HepG2 (cell line): Measurements from ENCODE around the gene JAZF1. TPM values are rescaled to one million over a fixed set of nuclear protein-coding genes. Genes with fewer than 3 reads are reported as not detected.

Experiments
- ATAC-seq: fragments of 200-7000 bp; cut with Tn5 transposase; 3 replicates; pipeline ENCODE4 v1.9.1; 2020; ENCODE audit warnings: mild to moderate bottlenecking, moderate library complexity
- BruUV-seq: library from RNA; stranded (reverse); fragments of 400-500 nt; replicated peaks from 2 replicates; lab custom pipeline; 2021; lab: Mats Ljungman, UMichigan
- CTCF ChIA-PET: fragments of 300-600 bp; formaldehyde crosslinking; extraction: SDS; loops from one replicate; lab custom pipeline; 2021; ENCODE audit warnings: low total read pairs, inconsistent platforms, low intra/inter-chr PET ratio; lab: Yijun Ruan, JAX
- POLR2A ChIA-PET: fragments of 350-600 bp; sonication (Branson Sonifier 250); formaldehyde crosslinking; loops from one replicate; lab custom pipeline; 2020; ENCODE audit warnings: antibody characterized with exemption, inconsistent platforms; lab: Yijun Ruan, JAX
- DNase-seq: peaks from one replicate; pipeline ENCODE4 v3.0.0-alpha.2; 2015; ENCODE audit warnings: low spot score
- FAIRE-seq: peaks from 3 replicates; lab custom pipeline; 2011; peaks lifted over from hg19 to GRCh38; lab: Jason Lieb, UNC
- H2AFZ ChIP-seq: one replicate; pipeline ENCODE4 v1.6.1; 2011; ENCODE audit warnings: low read length, inconsistent platforms
- H3K27ac ChIP-seq: fragments of 300-600 bp; 3 replicates; pipeline ENCODE4 v1.8.0; 2011; ENCODE audit warnings: mixed run types, mild to moderate bottlenecking, mixed read lengths, low read length, inconsistent platforms; ENCODE audit not compliant: insufficient read depth; ENCODE audit errors: extremely low read length
- H3K27me3 ChIP-seq, 2 experiments: fragments of 200-600 bp in 1 of 2; 2 replicates in 1 of 2; 3 replicates in 1 of 2; pipeline versions ENCODE4 v1.6.0 to v1.8.0; 2011; ENCODE audit warnings: low read length in 2 of 2, mild to moderate bottlenecking in 2 of 2, moderate library complexity in 2 of 2, inconsistent platforms in 1 of 2; ENCODE audit not compliant: insufficient read depth in 2 of 2, control insufficient read depth in 1 of 2
- H3K36me3 ChIP-seq, 2 experiments: fragments of 200-600 bp in 1 of 2; replicated peaks in 1 of 2; 2 replicates in 1 of 2; 3 replicates in 1 of 2; pipeline versions ENCODE4 v1.5.1 to v1.8.0; 2011; ENCODE audit warnings: low read length in 2 of 2, inconsistent platforms in 1 of 2; ENCODE audit not compliant: insufficient read depth in 2 of 2, control insufficient read depth in 1 of 2
- H3K4me1 ChIP-seq: 2 replicates; pipeline ENCODE4 v1.5.1; 2012; ENCODE audit warnings: low read length, inconsistent platforms; ENCODE audit not compliant: insufficient read depth
- H3K4me2 ChIP-seq: 2 replicates; pipeline ENCODE4 v1.6.0; 2011; ENCODE audit warnings: low read depth, low read length, inconsistent platforms
- H3K4me3 ChIP-seq, 3 experiments: fragments of 200-600 bp in 1 of 3; sonication (generic), shearing (Covaris generic) in 1 of 3; replicated peaks in 1 of 3; 2 replicates each; pipeline ENCODE4 v1.5.1; 2011 to 2016; ENCODE audit warnings: low read length in 3 of 3, inconsistent platforms in 2 of 3, low read depth in 2 of 3, mild to moderate bottlenecking in 2 of 3, control low read depth in 1 of 3, mixed read lengths in 1 of 3; ENCODE audit not compliant: insufficient read depth in 1 of 3
- H3K79me2 ChIP-seq: one replicate; pipeline ENCODE4 v1.6.1; 2011; ENCODE audit warnings: low read length, inconsistent platforms; ENCODE audit not compliant: insufficient read depth
- H3K9ac ChIP-seq: 2 replicates; pipeline ENCODE4 v1.6.0; 2011; ENCODE audit warnings: mild to moderate bottlenecking, low read depth, low read length, inconsistent platforms; ENCODE audit not compliant: insufficient read depth
- H3K9me3 ChIP-seq: 2 replicates; pipeline ENCODE4 v1.5.1; 2012; ENCODE audit warnings: mild to moderate bottlenecking, low read length
- H4K20me1 ChIP-seq: 2 replicates; pipeline ENCODE4 v1.6.0; 2011; ENCODE audit warnings: inconsistent platforms, mild to moderate bottlenecking, low read length, moderate library complexity; ENCODE audit not compliant: insufficient read depth
- ATF5 ChIP-seq: sonication (generic); formaldehyde crosslinking; IDR thresholded peaks from 2 replicates; pipeline ENCODE4 v1.4.0; 2020; ENCODE audit warnings: mild to moderate bottlenecking, low read depth, missing genetic modification reagents
- ERF ChIP-seq: IDR thresholded peaks from 2 replicates; pipeline ENCODE4 v1.6.1; 2018; ENCODE audit warnings: missing biosample characterization, missing genetic modification reagents
- GZF1 ChIP-seq: sonication (generic); formaldehyde crosslinking; IDR thresholded peaks from 2 replicates; pipeline ENCODE4 v1.5.1; 2020; ENCODE audit warnings: mild to moderate bottlenecking, missing genetic modification reagents
- HOXA5 ChIP-seq: sonication (generic); formaldehyde crosslinking; IDR thresholded peaks from 2 replicates; pipeline ENCODE4 v1.4.0; 2020; ENCODE audit warnings: missing genetic modification reagents
- NCOA5 ChIP-seq: sonication (generic); formaldehyde crosslinking; IDR thresholded peaks from 2 replicates; pipeline ENCODE4 v1.4.0; 2020; ENCODE audit warnings: missing genetic modification reagents
- POLR2A ChIP-seq, 2 experiments: IDR thresholded peaks; 2 replicates each; pipeline ENCODE4 v1.6.1; 2011; ENCODE audit warnings: low read depth in 2 of 2, low read length in 2 of 2, mild to moderate bottlenecking in 1 of 2, moderate library complexity in 1 of 2; ENCODE audit not compliant: insufficient read depth in 1 of 2
- RBM39 ChIP-seq: fragments of 200-400 bp; formaldehyde crosslinking; IDR thresholded peaks from one replicate; pipeline ENCODE4 v1.6.1; 2018; ENCODE audit warnings: antibody characterized with exemption, mild to moderate bottlenecking, low read depth, low read length; ENCODE audit not compliant: poor library complexity, severe bottlenecking
- SOX13 ChIP-seq, 3 experiments: fragments of 450-650 bp in 1 of 3; sonication (generic) in 1 of 3; formaldehyde crosslinking in 1 of 3; IDR thresholded peaks in 2 of 3; conservative IDR thresholded peaks in 1 of 3; 2 replicates each; pipeline versions ENCODE4 v1.5.0 to v1.6.1; 2016 to 2020; ENCODE audit warnings: antibody characterized with exemption in 1 of 3, mild to moderate bottlenecking in 1 of 3, missing compliant biosample characterization in 1 of 3, missing genetic modification reagents in 1 of 3, moderate library complexity in 1 of 3
- SP5 ChIP-seq: IDR thresholded peaks from 2 replicates; pipeline ENCODE4 v1.6.1; 2016; ENCODE audit warnings: low read depth, borderline replicate concordance
- TEF ChIP-seq: sonication (generic); formaldehyde crosslinking; IDR thresholded peaks from 2 replicates; pipeline ENCODE4 v1.5.0; 2020; ENCODE audit warnings: missing genetic modification reagents
- ZGPAT ChIP-seq: IDR thresholded peaks from 2 replicates; pipeline ENCODE4 v1.6.1; 2016; ENCODE audit warnings: mild to moderate bottlenecking
- ZNF879 ChIP-seq: sonication (generic); formaldehyde crosslinking; IDR thresholded peaks from 2 replicates; pipeline ENCODE4 v1.8.1; 2023; ENCODE audit warnings: missing genetic modification reagents
- WGBS: methylation state at CpG from one replicate; pipeline ENCODE4 v1.1.6; 2017; ENCODE audit warnings: low lambda C conversion rate; 5-methylcytosine and 5-hydroxymethylcytosine counted together
- in situ Hi-C: cut with HindIII; loops from 2 replicates; pipeline ENCODE4 v1.10.0; 2017; ENCODE audit warnings: low pct_unique_long_range_greater_than_20kb; ENCODE audit not compliant: extremely low pct_ligation_motif_present
- intact Hi-C: fragments of 100-400 bp; cut with micrococcal nuclease; formaldehyde crosslinking; loops from one replicate; pipeline ENCODE4 v1.10.0; 2022; ENCODE audit not compliant: unreplicated experiment
- polyA plus RNA-seq, 8 experiments: library from polyadenylated mRNA; depleted of rRNA in 3 of 8; stranded (reverse) in 7 of 8; unstranded in 1 of 8; fragments of >200 nt; fragmentation: Illumina TruSeq in 4 of 8; extraction: Trizol in 4 of 8; gene quantifications; 2 replicates each; pipeline versions ENCODE4 v1.2.1 to v1.2.3, GENCODE V29; 2011 to 2016; ENCODE audit warnings: low read depth in 4 of 8, missing spikeins in 1 of 8, mixed read lengths in 1 of 8; ENCODE audit not compliant: insufficient read depth in 1 of 8
- total RNA-seq, 5 experiments: library from RNA; depleted of rRNA; stranded (reverse); fragments of >200 nt; fragmentation: Illumina TruSeq; extraction: Trizol; gene quantifications; 2 replicates each; pipeline ENCODE4 v1.2.3, GENCODE V29; 2016; ENCODE audit warnings: low read depth in 1 of 5
- TF ChIP-seq, protein P1 (sequence below): sonication (generic); formaldehyde crosslinking; IDR thresholded peaks from 2 replicates; pipeline ENCODE4 v1.4.0; 2020; ENCODE audit warnings: missing genetic modification reagents
- TF ChIP-seq, protein P2 (sequence below): IDR thresholded peaks from 2 replicates; pipeline ENCODE4 v1.6.1; 2016; ENCODE audit warnings: missing compliant biosample characterization, missing genetic modification reagents, borderline replicate concordance
- TF ChIP-seq, protein P3 (sequence below): sonication (generic); formaldehyde crosslinking; IDR thresholded peaks from 2 replicates; pipeline ENCODE4 v1.9.0; 2021; ENCODE audit warnings: missing genetic modification reagents, mild to moderate bottlenecking, borderline replicate concordance

Gene JAZF1
- total and polyA plus RNA-seq, 2 of the 13 experiments (the other 11 are each of a cell fraction or from before 2014, with no cell fraction given), result not detected

DNA sequence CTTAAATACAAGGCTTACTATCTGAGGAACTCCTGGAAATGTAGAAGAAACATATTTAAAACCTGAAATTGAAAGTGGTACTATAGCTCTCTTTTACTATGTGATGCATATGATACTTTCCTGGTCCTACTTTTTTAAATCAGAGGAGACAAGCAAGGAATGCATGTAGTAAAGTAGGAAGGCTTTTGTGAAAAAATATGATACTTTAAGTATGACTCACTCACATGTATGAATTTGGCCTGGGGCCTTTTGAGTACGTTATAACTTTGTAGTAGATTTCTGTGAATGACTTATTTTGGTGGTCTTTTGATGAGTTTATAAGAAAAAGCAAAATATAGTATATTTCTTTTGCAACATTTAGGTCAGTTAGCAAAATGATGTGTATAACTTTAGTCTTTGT lies 386.8 kb downstream of the JAZF1 start:
- TF ChIP-seq, protein P1, sequence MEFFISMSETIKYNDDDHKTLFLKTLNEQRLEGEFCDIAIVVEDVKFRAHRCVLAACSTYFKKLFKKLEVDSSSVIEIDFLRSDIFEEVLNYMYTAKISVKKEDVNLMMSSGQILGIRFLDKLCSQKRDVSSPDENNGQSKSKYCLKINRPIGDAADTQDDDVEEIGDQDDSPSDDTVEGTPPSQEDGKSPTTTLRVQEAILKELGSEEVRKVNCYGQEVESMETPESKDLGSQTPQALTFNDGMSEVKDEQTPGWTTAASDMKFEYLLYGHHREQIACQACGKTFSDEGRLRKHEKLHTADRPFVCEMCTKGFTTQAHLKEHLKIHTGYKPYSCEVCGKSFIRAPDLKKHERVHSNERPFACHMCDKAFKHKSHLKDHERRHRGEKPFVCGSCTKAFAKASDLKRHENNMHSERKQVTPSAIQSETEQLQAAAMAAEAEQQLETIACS, result no peak
- no peak for TF ChIP-seq NCOA5 (CRISPR knock-in tag)
- no peak for TF ChIP-seq SP5 (CRISPR knock-in tag)
- no peak for TF ChIP-seq POLR2A (IDR thresholded peaks at IDR 0.05; ENCODE audit: insufficient read depth in 1 of 2, low read depth in 2 of 2, low read length in 2 of 2)
- TF ChIP-seq RBM39, result no peak
- TF ChIP-seq, protein P2, sequence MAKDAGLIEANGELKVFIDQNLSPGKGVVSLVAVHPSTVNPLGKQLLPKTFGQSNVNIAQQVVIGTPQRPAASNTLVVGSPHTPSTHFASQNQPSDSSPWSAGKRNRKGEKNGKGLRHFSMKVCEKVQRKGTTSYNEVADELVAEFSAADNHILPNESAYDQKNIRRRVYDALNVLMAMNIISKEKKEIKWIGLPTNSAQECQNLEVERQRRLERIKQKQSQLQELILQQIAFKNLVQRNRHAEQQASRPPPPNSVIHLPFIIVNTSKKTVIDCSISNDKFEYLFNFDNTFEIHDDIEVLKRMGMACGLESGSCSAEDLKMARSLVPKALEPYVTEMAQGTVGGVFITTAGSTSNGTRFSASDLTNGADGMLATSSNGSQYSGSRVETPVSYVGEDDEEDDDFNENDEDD (CRISPR knock-in tag), result no peak
- TF ChIP-seq ZGPAT (CRISPR knock-in tag), result no peak
- TF ChIP-seq TEF (CRISPR knock-in tag), result no peak
- TF ChIP-seq, protein P3, sequence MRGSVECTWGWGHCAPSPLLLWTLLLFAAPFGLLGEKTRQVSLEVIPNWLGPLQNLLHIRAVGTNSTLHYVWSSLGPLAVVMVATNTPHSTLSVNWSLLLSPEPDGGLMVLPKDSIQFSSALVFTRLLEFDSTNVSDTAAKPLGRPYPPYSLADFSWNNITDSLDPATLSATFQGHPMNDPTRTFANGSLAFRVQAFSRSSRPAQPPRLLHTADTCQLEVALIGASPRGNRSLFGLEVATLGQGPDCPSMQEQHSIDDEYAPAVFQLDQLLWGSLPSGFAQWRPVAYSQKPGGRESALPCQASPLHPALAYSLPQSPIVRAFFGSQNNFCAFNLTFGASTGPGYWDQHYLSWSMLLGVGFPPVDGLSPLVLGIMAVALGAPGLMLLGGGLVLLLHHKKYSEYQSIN (CRISPR knock-in tag), result no peak
- no peak for TF ChIP-seq HOXA5 (CRISPR knock-in tag)
- no peak for TF ChIP-seq ATF5 (CRISPR knock-in tag)
- no peak for TF ChIP-seq SOX13 (IDR thresholded peaks at IDR 0.05)
- no peak for TF ChIP-seq SOX13 (CRISPR knock-in tag; conservative IDR thresholded peaks at IDR 0.05 in 1 of 2, IDR thresholded peaks at IDR 0.05 in 1 of 2)
- no peak for TF ChIP-seq ZNF879 (CRISPR knock-in tag)
- TF ChIP-seq ERF (CRISPR knock-in tag), result no peak
- TF ChIP-seq GZF1, result no peak
- TF ChIP-seq, all 625 proteins: peak for 0
- H3K79me2 ChIP-seq, result no peaks in the 10 kb centered on the region
- BruUV-seq, result no TSS peak
- ChIA-PET POLR2A (no interaction called here), CTCF (no interaction called here)
- no peaks in the 10 kb centered on the region for H4K20me1 ChIP-seq
- in situ Hi-C loops, result no loop called here
- no peak overlapping the region for H3K9ac ChIP-seq
- ATAC-seq, result no peak
- H2AFZ ChIP-seq, result no peak overlapping the region
- H3K36me3 ChIP-seq, result peaks cover 4 to 32% of the 10 kb centered on the region in 2 experiments; a peak in 4 of 5 replicates
- no peaks in the 10 kb centered on the region for H3K27me3 ChIP-seq
- no peak overlapping the region for H3K4me2 ChIP-seq
- no peak overlapping the region for H3K27ac ChIP-seq
- no peak for FAIRE-seq
- no peak overlapping the region for H3K4me3 ChIP-seq
- no peaks in the 10 kb centered on the region for H3K9me3 ChIP-seq
- intact Hi-C loops, result no loop called here
- DNase-seq, result no peak
- no peaks in the 10 kb centered on the region for H3K4me1 ChIP-seq
- 100% methylated on average over 1 of the region's 1 CpG for WGBS
